ENCODE measurements around the gene AMPH.
"Not testable (repeated sequence)": the region's sequence is repeated elsewhere in the genome, so short reads cannot be mapped to it uniquely, and the experiment has no call there.

DNA sequence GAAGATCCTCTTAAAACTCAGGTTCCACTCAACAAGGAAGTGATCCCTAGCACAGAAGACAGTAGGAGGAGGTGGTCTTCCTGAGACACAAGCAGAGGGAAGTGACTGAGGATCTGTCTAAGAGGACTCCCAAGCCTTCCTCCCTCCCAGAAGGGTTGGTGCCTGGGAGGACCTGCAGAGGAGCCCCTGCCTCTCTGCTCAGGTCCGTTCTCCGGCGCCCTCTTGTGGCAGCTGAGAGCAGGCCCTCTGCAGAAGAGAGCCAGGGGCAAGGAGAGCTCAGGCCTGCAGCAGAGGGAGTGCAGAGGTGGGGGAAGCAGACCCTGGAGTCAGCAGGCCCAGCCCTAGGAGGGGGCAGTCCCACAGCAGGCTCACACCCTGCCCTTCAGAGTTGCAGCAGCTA, 267.8 kb downstream of the AMPH start:
- TF ChIP-seq, protein P1, sequence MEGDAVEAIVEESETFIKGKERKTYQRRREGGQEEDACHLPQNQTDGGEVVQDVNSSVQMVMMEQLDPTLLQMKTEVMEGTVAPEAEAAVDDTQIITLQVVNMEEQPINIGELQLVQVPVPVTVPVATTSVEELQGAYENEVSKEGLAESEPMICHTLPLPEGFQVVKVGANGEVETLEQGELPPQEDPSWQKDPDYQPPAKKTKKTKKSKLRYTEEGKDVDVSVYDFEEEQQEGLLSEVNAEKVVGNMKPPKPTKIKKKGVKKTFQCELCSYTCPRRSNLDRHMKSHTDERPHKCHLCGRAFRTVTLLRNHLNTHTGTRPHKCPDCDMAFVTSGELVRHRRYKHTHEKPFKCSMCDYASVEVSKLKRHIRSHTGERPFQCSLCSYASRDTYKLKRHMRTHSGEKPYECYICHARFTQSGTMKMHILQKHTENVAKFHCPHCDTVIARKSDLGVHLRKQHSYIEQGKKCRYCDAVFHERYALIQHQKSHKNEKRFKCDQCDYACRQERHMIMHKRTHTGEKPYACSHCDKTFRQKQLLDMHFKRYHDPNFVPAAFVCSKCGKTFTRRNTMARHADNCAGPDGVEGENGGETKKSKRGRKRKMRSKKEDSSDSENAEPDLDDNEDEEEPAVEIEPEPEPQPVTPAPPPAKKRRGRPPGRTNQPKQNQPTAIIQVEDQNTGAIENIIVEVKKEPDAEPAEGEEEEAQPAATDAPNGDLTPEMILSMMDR (conservative IDR thresholded peaks at IDR 0.05; ENCODE audit: low read depth, low read length) = peak; percentile 53; the same call in 1 of the 2 replicates
- TF ChIP-seq EZH2 (IDR thresholded peaks at IDR 0.05; ENCODE audit: low read length, unreplicated experiment) = not testable (repeated sequence)
